Peyer's patch (tissue), 4 donors: ENCODE data around the gene BPI.

Experiments
- CTCF ChIP-seq, 6 experiments: fragments of 450-650 bp in 4 of 6; fragments of 200-600 bp in 2 of 6; sonication (generic) in 1 of 6; IDR thresholded peaks; one replicate each; pipeline ENCODE4 v1.5.1; 2017 to 2019; ENCODE audit warnings: antibody characterized with exemption in 6 of 6, mild to moderate bottlenecking in 3 of 6, moderate library complexity in 1 of 6
- POLR2A ChIP-seq, 2 donors: fragments of 450-650 bp; IDR thresholded peaks; one replicate each; pipeline ENCODE4 v1.5.1; 2017; ENCODE audit warnings: antibody characterized with exemption in 2 of 2, mild to moderate bottlenecking in 2 of 2, moderate library complexity in 2 of 2

- no peak for TF ChIP-seq CTCF (IDR thresholded peaks at IDR 0.05)
- TF ChIP-seq POLR2A (IDR thresholded peaks at IDR 0.05), result no peak
Measured at GRCh38 chr20:38320221-38320620, 16.3 kb downstream of the BPI start.
